Activated naive CD4-positive, alpha-beta T cell treated with anti-CD3 and anti-CD28 coated beads, Interleukin-2, amount 10 ng/mL, durations not matched to agents 7 days and 5 days (primary cell): ENCODE results near the gene SPATA22.
"Not testable (repeated sequence)": the region's sequence is repeated elsewhere in the genome, so short reads cannot be mapped to it uniquely, and the experiment has no call there.

ENCODE experiments used
- CTCF ChIA-PET: fragments of 350-600 bp; sonication (Branson Sonifier 250); formaldehyde crosslinking; loops from one replicate; lab custom pipeline; 2021; ENCODE audit warnings: antibody characterized with exemption; lab: Charles Lee
- DNase-seq: peaks from one replicate; pipeline ENCODE4 v3.0.0-alpha.2; 2020
- H3K27ac Mint-ChIP-seq: one replicate; pipeline ENCODE4 v1.8.0; 2021; ENCODE audit warnings: mild to moderate bottlenecking, moderate library complexity, mixed read lengths
- H3K27me3 Mint-ChIP-seq: one replicate; pipeline ENCODE4 v1.8.0; 2021; ENCODE audit warnings: mild to moderate bottlenecking, mixed read lengths
- H3K36me3 Mint-ChIP-seq: one replicate; pipeline ENCODE4 v1.8.0; 2021; ENCODE audit warnings: mixed read lengths
- H3K4me1 Mint-ChIP-seq: one replicate; pipeline ENCODE4 v1.8.0; 2021; ENCODE audit warnings: mixed read lengths
- H3K4me3 Mint-ChIP-seq: one replicate; pipeline ENCODE4 v1.8.0; 2021; ENCODE audit warnings: mild to moderate bottlenecking, moderate library complexity, mixed read lengths
- H3K9me3 Mint-ChIP-seq: one replicate; pipeline ENCODE4 v1.8.0; 2021; ENCODE audit warnings: mixed read lengths

Gene SPATA22

DNA sequence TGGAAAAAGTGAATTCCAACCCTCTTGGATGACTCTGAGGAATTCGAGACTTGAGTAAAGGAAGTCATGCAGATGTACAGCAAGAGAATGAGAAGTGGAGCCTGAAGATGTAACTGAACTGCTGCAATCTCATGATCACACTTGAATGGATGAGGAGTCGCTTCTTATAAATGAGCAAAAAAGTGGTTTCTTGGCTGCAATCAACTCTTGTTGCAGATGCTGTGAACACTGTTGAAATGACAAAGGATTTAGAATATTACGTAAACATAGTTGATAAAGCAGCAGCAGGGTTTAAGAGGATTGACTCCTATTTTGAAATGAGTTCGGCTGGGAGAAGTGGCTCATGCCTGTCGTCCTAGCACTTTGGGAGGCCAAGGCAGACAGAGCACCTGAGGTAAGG lies 29.7 kb upstream of the SPATA22 start:
- peaks cover 2% of the 10 kb centered on the region for H3K27me3 Mint-ChIP-seq
- no peak overlapping the region for H3K4me3 Mint-ChIP-seq
- H3K4me1 Mint-ChIP-seq, result no peaks in the 10 kb centered on the region
- H3K36me3 Mint-ChIP-seq, result no peaks in the 10 kb centered on the region
- DNase-seq, result no peak
- H3K9me3 Mint-ChIP-seq, result no peaks in the 10 kb centered on the region
- no peak overlapping the region for H3K27ac Mint-ChIP-seq
- CTCF ChIA-PET, result no interaction called here

DNA sequence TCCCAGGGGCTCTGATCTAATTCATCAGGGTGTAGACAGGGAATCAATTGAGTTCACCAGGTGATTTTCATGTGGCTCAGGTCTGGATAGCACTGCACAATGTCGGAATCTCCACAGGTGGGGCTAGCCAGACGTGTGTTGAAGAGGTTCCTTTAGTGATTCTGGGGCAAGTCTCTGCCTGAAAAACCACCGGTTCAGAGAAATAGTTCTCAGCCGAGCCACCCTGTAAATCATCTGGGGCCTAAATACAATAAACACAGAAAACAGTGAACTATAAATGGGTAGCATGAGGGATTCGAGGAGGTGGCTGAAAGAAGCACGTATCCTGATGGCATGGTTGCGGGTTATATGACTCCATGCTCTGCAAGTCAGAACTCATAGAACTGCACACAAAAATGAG lies 25.5 kb upstream of the SPATA22 start:
- Mint-ChIP-seq H3K36me3 (no peaks in the 10 kb centered on the region), H3K9me3 (no peaks in the 10 kb centered on the region), H3K27me3 (peaks cover 3% of the 10 kb centered on the region), H3K27ac (no peak overlapping the region), H3K4me3 (no peak overlapping the region), H3K4me1 (no peaks in the 10 kb centered on the region)
- CTCF ChIA-PET, result no interaction called here
- DNase-seq, result no peak

DNA sequence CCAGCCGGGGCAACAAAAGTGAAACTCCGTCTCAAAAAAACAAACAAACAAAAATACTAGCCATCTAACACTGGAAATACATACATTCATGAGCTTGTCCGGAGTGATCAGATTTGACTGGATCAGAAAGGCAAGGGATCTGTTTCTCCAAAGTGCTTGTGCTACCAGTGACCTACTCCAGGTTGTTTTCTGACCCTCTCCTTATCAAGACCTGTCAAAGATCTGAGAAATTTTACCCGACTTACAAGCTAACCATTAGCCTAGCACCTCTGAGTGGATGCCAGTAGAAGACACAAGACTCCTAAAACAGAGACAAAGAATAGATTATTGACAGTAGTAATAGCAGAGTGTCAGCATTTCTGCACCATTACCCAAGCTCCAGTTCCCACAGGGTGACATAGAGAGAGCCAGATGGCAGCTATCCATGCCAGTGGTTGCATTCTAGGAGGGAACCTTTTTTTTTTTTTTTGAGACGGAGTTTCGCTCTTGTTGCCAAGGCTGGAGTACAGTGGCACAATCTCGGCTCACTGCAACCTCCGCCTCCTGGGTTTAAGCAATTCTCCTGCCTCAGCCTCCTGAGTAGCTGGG lies 14.0 kb upstream of the SPATA22 start:
- no peak for DNase-seq
- Mint-ChIP-seq H3K4me1 (no peaks in the 10 kb centered on the region), H3K36me3 (no peaks in the 10 kb centered on the region), H3K27ac (no peak overlapping the region), H3K9me3 (no peaks in the 10 kb centered on the region), H3K27me3 (peaks cover 11% of the 10 kb centered on the region), H3K4me3 (no peak overlapping the region)
- CTCF ChIA-PET, result no interaction called here

DNA sequence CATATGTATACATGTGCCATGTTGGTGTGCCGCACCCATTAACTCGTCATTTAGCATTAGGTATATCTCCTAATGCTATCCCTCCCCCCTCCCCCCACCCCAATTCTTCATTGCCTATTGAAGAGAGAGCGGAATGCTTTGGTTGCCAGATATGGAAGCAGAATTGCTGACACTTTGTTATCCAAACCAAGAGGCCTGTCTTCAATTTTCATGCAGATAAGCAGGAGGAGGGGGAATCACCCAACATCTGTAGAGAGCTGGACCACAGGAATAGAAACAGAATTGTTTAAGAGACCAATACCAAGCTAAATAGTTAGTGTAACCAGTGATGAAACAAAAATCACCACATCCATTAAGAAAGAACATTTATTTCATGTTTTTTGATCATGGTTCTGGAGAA lies 11.2 kb upstream of the SPATA22 start:
- no peaks in the 10 kb centered on the region for H3K4me1 Mint-ChIP-seq
- peaks cover 18% of the 10 kb centered on the region for H3K27me3 Mint-ChIP-seq
- H3K9me3 Mint-ChIP-seq, result no peaks in the 10 kb centered on the region
- CTCF ChIA-PET, result no interaction called here
- no peak overlapping the region for H3K4me3 Mint-ChIP-seq
- no peaks in the 10 kb centered on the region for H3K36me3 Mint-ChIP-seq
- H3K27ac Mint-ChIP-seq, result no peak overlapping the region
- DNase-seq, result no peak

DNA sequence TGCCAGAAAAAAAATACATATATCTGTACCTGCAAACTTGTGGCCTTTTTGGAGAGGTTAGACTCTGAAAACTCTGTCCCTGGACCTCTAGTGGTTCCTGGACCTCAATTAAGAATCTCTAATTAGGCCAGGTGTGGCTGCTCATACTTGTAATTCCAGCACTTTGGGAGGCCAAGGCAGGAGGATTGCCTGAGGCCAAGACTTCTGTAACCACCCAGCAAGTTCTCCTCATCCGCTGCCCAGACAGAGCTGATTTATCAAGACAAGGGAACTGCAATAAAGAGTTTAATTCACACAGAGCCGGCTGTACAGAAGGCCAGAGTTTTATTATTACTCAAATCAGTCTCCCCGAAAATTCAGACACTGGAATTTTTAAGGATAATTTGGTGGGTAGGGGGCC lies 8.4 kb upstream of the SPATA22 start:
- Mint-ChIP-seq H3K27me3 (peaks cover 12% of the 10 kb centered on the region), H3K27ac (no peak overlapping the region), H3K9me3 (no peaks in the 10 kb centered on the region), H3K4me1 (peaks cover 5% of the 10 kb centered on the region), H3K4me3 (no peak overlapping the region), H3K36me3 (no peaks in the 10 kb centered on the region)
- CTCF ChIA-PET, result no interaction called here
- DNase-seq, result no peak

DNA sequence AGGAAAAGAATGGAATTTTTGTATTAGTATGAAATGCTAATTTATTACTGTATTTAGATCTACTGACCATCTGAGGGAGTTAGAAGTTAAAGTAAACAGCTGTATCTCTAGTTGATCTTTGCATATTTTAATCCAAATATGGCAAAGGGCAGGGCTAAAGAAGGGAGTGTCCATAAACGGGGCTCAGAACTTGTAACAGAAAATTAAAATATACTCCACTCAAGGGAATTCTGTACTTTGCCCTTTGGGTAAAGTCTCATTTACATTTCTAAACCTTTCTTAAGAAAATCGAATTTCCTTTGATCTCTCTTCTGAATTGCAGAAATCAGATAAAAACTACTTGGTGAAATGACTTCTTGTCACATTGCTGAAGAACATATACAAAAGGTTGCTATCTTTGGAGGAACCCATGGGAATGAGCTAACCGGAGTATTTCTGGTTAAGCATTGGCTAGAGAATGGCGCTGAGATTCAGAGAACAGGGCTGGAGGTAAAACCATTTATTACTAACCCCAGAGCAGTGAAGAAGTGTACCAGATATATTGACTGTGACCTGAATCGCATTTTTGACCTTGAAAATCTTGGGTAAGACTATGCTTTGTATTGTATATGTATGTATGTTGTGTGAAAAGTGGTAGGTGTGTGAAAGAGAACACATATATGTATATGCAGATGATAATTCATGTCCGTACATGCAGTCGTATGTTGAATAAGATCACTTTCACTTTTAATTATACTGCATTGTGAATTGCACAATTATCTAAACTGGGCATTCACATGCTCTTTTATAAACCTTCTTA lies 4.4 kb upstream of the SPATA22 start, which contains the start of gene ASPA:
ASPA (plus strand) TSS at position 186 of the 799 bp plus-strand sequence; CDS start at position 349, 163 bp downstream.
- H3K36me3 Mint-ChIP-seq, result no peaks in the 10 kb centered on the region
- H3K4me1 Mint-ChIP-seq, result peaks cover 5% of the 10 kb centered on the region
- H3K27me3 Mint-ChIP-seq, result peaks cover 9% of the 10 kb centered on the region
- H3K9me3 Mint-ChIP-seq, result no peaks in the 10 kb centered on the region
- H3K27ac Mint-ChIP-seq, result no peak within 1 kb of the TSS
- no peak for DNase-seq
- CTCF ChIA-PET, result no interaction called here
- peak within 1 kb of the TSS; percentile 45 for H3K4me3 Mint-ChIP-seq

DNA sequence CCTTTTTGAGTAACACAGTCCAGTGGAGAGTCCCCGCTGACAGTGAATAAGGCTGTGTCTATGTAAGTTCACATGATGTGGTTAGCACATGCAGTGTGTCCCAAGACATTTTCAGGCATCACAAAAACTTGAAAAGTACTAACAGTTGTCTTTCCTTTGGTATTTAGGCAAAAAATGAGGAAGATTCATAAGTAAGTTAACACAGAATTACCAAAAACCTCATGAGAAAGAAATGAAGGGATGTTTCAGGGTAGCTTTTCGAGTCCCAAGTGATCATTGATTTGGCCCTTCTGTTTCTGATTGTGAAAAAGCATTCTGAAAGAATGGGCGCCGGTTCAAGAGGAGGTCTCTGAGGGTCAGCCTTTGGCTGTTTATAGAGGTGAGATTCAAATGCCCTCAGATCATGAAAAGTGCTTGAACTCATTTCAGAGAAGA lies 3.6 kb upstream of the SPATA22 start:
- no peak overlapping the region for H3K4me3 Mint-ChIP-seq
- CTCF ChIA-PET, result no interaction called here
- H3K27ac Mint-ChIP-seq, result no peak overlapping the region
- no peaks in the 10 kb centered on the region for H3K9me3 Mint-ChIP-seq
- H3K27me3 Mint-ChIP-seq, result peaks cover 5% of the 10 kb centered on the region
- no peak for DNase-seq
- H3K4me1 Mint-ChIP-seq, result peaks cover 5% of the 10 kb centered on the region
- no peaks in the 10 kb centered on the region for H3K36me3 Mint-ChIP-seq

DNA sequence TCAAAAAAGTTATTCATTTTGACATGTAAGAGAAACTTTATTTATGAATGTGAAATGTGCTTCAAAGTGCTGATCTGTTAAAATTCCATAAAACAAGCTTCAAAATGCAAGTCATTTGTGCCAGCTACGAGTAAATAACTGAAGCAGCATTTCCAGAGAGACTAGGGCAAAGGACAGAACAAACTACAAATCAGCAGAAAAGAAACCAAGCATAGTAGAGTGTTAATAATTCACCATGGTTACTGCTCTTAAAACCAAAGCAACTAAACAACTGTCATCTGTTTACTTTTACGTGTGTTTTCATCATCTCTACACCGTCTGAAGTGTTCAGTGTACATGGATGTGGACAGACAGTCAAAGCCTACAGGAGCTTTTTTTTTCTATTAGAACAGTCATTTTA lies 2.6 kb upstream of the SPATA22 start:
- CTCF ChIA-PET, result no interaction called here
- Mint-ChIP-seq H3K27me3 (no peaks in the 10 kb centered on the region), H3K4me3 (no peak overlapping the region), H3K36me3 (no peaks in the 10 kb centered on the region), H3K4me1 (peaks cover 5% of the 10 kb centered on the region), H3K27ac (no peak overlapping the region), H3K9me3 (no peaks in the 10 kb centered on the region)
- no peak for DNase-seq

DNA sequence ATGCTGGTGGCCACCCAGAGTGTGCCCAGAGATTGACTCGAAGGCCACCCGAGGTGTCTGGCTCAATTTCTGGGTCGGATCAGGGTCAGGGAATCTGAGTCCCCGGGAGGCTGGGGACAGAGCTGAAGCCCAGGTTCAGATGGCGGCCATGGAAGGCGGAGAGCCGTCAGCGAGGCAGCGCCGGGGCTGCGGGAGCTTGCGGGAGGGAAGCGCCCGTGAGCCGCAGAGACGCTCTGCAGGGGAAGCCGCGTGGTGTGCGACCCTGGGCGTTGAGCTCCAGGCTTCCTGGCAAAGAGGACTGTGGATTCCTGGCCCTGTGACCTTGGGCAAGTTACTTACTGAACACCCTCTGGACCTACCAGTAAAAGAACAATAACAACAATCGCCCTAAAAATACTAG lies 518 bp upstream of the SPATA22 start:
- no peaks in the 10 kb centered on the region for H3K36me3 Mint-ChIP-seq
- no peak for DNase-seq
- H3K9me3 Mint-ChIP-seq, result no peaks in the 10 kb centered on the region
- CTCF ChIA-PET, result no interaction called here
- H3K27ac Mint-ChIP-seq, result no peak overlapping the region
- no peak overlapping the region for H3K4me3 Mint-ChIP-seq
- peaks cover 5% of the 10 kb centered on the region for H3K4me1 Mint-ChIP-seq
- H3K27me3 Mint-ChIP-seq, result no peaks in the 10 kb centered on the region

DNA sequence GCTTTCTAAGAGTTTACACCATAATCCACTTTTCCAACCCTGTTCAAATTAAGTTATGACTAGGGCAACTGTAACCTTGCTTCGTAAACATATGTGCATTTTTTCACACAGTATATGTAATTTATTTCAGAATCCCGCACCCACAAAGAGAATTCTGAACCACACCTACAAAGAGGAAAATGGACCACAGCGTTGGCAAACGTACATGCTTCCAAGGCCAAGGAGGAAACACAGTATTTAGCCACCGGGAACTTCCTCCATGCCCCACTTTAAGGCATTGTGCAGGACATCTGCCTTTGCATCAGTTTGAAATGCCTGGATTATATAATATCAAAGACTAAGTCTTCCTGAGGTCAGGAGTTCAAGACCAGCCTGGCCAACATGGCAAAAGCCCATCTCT lies 2.1 kb downstream of the SPATA22 start:
- Mint-ChIP-seq H3K4me1 (no peaks in the 10 kb centered on the region), H3K9me3 (no peaks in the 10 kb centered on the region), H3K36me3 (no peaks in the 10 kb centered on the region), H3K27ac (no peak overlapping the region), H3K27me3 (no peaks in the 10 kb centered on the region), H3K4me3 (no peak overlapping the region)
- DNase-seq, result no peak
- CTCF ChIA-PET, result no interaction called here

DNA sequence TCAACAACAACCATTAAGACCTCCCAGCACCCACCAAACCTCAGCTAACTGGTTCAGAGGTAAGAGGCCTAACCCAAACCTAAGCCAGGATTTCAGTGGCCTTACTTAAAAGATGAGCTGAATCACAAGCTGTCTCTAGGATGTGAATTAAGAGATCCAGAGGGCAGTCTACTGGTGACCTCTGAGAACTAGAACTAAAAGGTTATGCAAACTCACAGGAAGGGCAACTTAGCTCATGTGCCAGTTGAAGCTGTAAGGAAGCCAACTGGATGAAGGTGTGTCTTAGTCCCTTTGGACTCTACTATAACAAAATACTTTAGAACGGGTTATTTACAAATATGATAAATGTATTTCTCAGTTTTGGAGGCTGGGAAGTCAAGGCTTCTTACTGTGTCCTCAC lies 5.3 kb downstream of the SPATA22 start:
- H3K36me3 Mint-ChIP-seq, H3K9me3 Mint-ChIP-seq, H3K27ac Mint-ChIP-seq, CTCF ChIA-PET, H3K4me3 Mint-ChIP-seq, H3K4me1 Mint-ChIP-seq, H3K27me3 Mint-ChIP-seq, DNase-seq: not testable (repeated sequence)

DNA sequence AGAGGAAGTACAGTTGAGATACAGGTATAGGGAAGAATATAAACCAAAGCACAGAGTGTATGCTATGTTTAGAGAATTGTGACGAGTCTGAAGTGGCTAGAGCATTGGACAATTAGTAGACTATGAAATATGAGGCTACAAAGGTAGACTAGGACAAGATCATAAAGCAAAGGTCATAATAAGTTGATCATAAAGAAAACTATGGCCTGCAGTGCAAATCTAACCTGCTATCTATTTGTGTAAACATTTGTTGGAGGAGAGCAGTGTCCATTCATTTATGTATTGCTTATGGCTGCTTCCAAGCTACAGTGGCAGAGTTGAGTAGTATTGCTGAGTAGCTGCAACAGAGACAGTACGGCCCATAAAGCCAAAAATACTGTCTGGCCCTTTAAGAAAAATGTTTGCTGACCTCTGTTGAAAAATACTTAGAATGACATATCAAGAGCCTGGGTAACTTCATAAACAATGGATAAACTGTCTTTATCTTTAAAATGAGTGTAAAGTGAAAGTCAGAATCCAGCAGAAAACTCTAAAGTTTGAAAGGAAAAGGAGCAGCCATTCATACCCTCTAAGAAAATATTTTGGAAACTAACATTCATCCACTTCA lies 23.5 kb downstream of the SPATA22 start:
- Mint-ChIP-seq H3K36me3 (no peaks in the 10 kb centered on the region), H3K27me3 (peaks cover 3% of the 10 kb centered on the region), H3K9me3 (no peaks in the 10 kb centered on the region), H3K4me3 (no peak overlapping the region), H3K4me1 (no peaks in the 10 kb centered on the region), H3K27ac (no peak overlapping the region)
- DNase-seq, result no peak
- CTCF ChIA-PET, result no interaction called here

DNA sequence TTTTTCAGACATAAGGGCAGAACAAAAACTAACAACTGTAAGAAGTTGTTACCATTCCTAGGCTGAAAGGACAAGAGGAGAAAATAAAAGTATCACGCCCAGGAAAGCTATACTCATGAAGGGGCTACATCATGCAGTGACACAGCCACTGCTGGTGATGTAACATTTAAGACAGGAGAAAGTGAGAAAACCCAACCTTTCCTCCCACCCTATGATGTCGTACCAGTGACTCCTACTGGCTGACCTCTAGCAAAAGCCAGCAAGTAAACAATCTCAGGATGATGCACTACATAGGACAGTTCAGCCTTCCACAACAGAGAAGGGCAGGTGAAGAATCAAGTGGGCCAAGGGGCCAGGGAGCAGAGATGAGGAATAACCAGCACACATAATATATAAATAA lies 24.0 kb downstream of the SPATA22 start:
- H3K36me3 Mint-ChIP-seq, result no peaks in the 10 kb centered on the region
- no peaks in the 10 kb centered on the region for H3K4me1 Mint-ChIP-seq
- CTCF ChIA-PET, result no interaction called here
- peak; percentile 24 for DNase-seq
- H3K4me3 Mint-ChIP-seq, result no peak overlapping the region
- H3K9me3 Mint-ChIP-seq, result no peaks in the 10 kb centered on the region
- H3K27me3 Mint-ChIP-seq, result peaks cover 3% of the 10 kb centered on the region
- no peak overlapping the region for H3K27ac Mint-ChIP-seq

DNA sequence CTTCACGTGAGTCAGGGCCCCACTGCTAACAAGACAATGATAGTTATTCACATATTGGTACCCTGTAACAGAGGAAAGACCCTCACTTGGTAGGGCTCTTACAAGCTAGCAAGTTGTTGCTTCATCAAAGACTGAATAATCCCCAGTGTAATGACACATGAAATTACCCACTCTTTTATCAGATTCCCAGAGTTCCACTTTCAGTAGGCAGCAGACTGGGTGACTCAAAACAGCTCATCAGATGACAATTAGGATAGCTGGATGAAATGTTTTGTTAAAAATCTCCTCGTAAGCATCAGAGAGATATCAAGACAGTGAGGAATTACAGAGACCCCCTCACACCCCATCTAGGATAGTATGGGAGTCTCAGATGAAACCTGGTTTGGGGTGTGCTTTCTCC lies 31.2 kb downstream of the SPATA22 start:
- Mint-ChIP-seq H3K36me3 (no peaks in the 10 kb centered on the region), H3K9me3 (no peaks in the 10 kb centered on the region), H3K27ac (no peak overlapping the region), H3K4me3 (no peak overlapping the region), H3K4me1 (no peaks in the 10 kb centered on the region), H3K27me3 (no peaks in the 10 kb centered on the region)
- CTCF ChIA-PET, result no interaction called here
- no peak for DNase-seq

DNA sequence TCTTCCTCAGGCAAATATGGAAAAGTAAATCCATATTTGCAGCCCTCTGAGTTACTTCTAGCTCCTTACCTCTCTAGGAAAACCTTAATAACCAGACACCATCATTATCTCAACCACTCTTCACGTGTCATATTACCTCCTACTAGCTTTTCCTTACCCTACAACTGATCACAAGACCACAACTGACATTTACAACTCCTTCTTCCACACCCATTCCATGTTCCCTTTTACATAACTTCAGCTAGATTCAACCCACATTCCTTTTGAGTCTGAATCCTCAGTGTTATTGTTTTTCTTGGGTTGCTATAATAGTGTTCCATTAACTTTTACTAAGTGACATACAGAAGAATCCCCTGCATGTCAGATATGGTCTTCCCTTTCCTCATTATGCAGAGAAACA lies 33.3 kb downstream of the SPATA22 start:
- Mint-ChIP-seq H3K27ac (no peak overlapping the region), H3K4me1 (no peaks in the 10 kb centered on the region), H3K36me3 (no peaks in the 10 kb centered on the region), H3K27me3 (no peaks in the 10 kb centered on the region), H3K4me3 (no peak overlapping the region), H3K9me3 (no peaks in the 10 kb centered on the region)
- CTCF ChIA-PET, result no interaction called here
- DNase-seq, result no peak
